Measurements from ENCODE around the gene HSD17B1. TPM values are rescaled to one million over a fixed set of nuclear protein-coding genes. Genes with fewer than 3 reads are reported as not detected.

HSD17B1 gene
- total and polyA plus RNA-seq, 2 of the 4 experiments (the other 2 are of a cell fraction): 0.72 to 1.4 TPM

- Histone ChIP-seq H2AK9ac (replicated peaks; ENCODE audit: low read depth, low read length, poor library complexity) (no peak overlapping the region), H2BK5ac (ENCODE audit: low read depth, low read length, poor library complexity, severe bottlenecking) (no peak overlapping the region), H3K27me3 (ENCODE audit: control insufficient read depth, insufficient read depth, low read length) (no peaks in the 10 kb centered on the region), H3K18ac (ENCODE audit: low read depth, low read length) (no peak overlapping the region), H3K4ac (ENCODE audit: low read depth, low read length) (no peak overlapping the region), H2AK5ac (ENCODE audit: low read depth, low read length) (no peak overlapping the region), H3K4me1 (ENCODE audit: control insufficient read depth, insufficient read depth, low read length) (no peaks in the 10 kb centered on the region), H3K36me3 (ENCODE audit: control insufficient read depth, insufficient read depth, low read length) (peaks cover 66% of the 10 kb centered on the region), H3K9me3 (ENCODE audit: control insufficient read depth, insufficient read depth, low read length) (no peaks in the 10 kb centered on the region), H4K8ac (ENCODE audit: low read depth in 2 of 2, low read length in 2 of 2) (no peak overlapping the region), H4K20me1 (ENCODE audit: insufficient read depth, low read length) (peaks cover 17% of the 10 kb centered on the region; the same call in 1 of the 2 replicates), H3K79me1 (ENCODE audit: low read depth in 1 of 2, low read length in 2 of 2) (peaks cover 4 to 12% of the 10 kb centered on the region in 2 experiments; a peak in 2 of 4 replicates), H2BK120ac (ENCODE audit: low read depth, low read length) (no peak overlapping the region), H2BK20ac (ENCODE audit: low read depth, low read length) (no peak overlapping the region), H3K27ac (ENCODE audit: insufficient read depth, low read length) (no peak overlapping the region), H3K56ac (ENCODE audit: extremely low read depth, insufficient read depth, low read length) (no peak overlapping the region), H2AFZ (replicated peaks; ENCODE audit: low read length, poor library complexity) (no peak overlapping the region), H3K9me1 (ENCODE audit: insufficient read depth, low read length) (no peaks in the 10 kb centered on the region; the same call in 1 of the 2 replicates), H4K91ac (ENCODE audit: insufficient read depth, low read depth, low read length) (no peak overlapping the region), H3K4me3 (ENCODE audit: insufficient read depth, low read depth, low read length) (no peak overlapping the region), H3K23ac (ENCODE audit: low read depth, low read length) (no peak overlapping the region), H2BK15ac (ENCODE audit: low read depth, low read length) (no peak overlapping the region), H4K5ac (ENCODE audit: low read depth, low read length) (no peak overlapping the region), H3K9ac (ENCODE audit: low read depth, low read length) (no peak overlapping the region), H3K14ac (replicated peaks; ENCODE audit: low read depth, low read length) (no peak overlapping the region), H3K4me2 (ENCODE audit: low read depth, low read length) (no peak overlapping the region)
- CTCF ChIA-PET: no interaction called here
- 100% methylated on average over 2 of the region's 9 CpGs; no CpG with 5 or more reads in 1 of the 2 experiments for WGBS, 2 experiments (ENCODE audit: extremely low coverage in 2 of 2, insufficient read length in 1 of 2)
- BruUV-seq (replicated peaks): no TSS peak
- in situ Hi-C loops (cut with MboI; ENCODE audit: low sequenced_read_pairs) (no loop called here), intact Hi-C loops (cut with micrococcal nuclease) (no loop called here), dilution Hi-C loops (cut with HindIII; ENCODE audit: low sequenced_read_pairs, unreplicated experiment) (no loop called here)
- ATAC-seq (ENCODE audit: low read depth) (no peak), DNase-seq (no peak)
- POLR2A ChIA-PET (ENCODE audit: unreplicated experiment): no interaction called here
- TF ChIP-seq MAZ (IDR thresholded peaks at IDR 0.05; ENCODE audit: borderline replicate concordance, low read depth, low read length) (no peak), POLR2A (IDR thresholded peaks at IDR 0.05; ENCODE audit: low read depth, low read length) (no peak), USF2 (IDR thresholded peaks at IDR 0.05; ENCODE audit: low read depth, low read length) (no peak), RFX5 (IDR thresholded peaks at IDR 0.05; ENCODE audit: low read depth, low read length) (no peak), SMC3 (IDR thresholded peaks at IDR 0.05; ENCODE audit: low read depth, low read length) (no peak), RCOR1 (IDR thresholded peaks at IDR 0.05; ENCODE audit: insufficient replicate concordance, low read length) (no peak), BHLHE40 (IDR thresholded peaks at IDR 0.05; ENCODE audit: low read depth, low read length) (no peak), MXI1 (IDR thresholded peaks at IDR 0.05; ENCODE audit: borderline replicate concordance, low read depth, low read length) (no peak), ELK1 (IDR thresholded peaks at IDR 0.05; ENCODE audit: borderline replicate concordance, low read depth, low read length) (no peak), CEBPB (IDR thresholded peaks at IDR 0.05; ENCODE audit: low read depth, low read length) (no peak), RAD21 (IDR thresholded peaks at IDR 0.05; ENCODE audit: low read length) (no peak), CHD1 (IDR thresholded peaks at IDR 0.05; ENCODE audit: low read depth, low read length) (no peak), NFE2L2 (IDR thresholded peaks at IDR 0.05; ENCODE audit: low read depth, low read length) (no peak), FOS (IDR thresholded peaks at IDR 0.05; ENCODE audit: low read depth, low read length) (no peak), MAFK (IDR thresholded peaks at IDR 0.05; ENCODE audit: low read depth, low read length) (no peak), CTCF (conservative IDR thresholded peaks at IDR 0.05; ENCODE audit: low read depth, low read length) (no peak)
Measured at GRCh38 chr17:42584880-42585279, 32.2 kb downstream of the HSD17B1 start.

Measured in IMR-90 (cell line).